ENCODE data around the gene CHRM2.

The CHRM2 gene

GRCh38 chr7:136966825-136967224 is 98.4 kb downstream of the CHRM2 start:
- no peak overlapping the region for H3K4me3 ChIP-seq (ENCODE audit: low read length)
- TF ChIP-seq, protein P1, sequence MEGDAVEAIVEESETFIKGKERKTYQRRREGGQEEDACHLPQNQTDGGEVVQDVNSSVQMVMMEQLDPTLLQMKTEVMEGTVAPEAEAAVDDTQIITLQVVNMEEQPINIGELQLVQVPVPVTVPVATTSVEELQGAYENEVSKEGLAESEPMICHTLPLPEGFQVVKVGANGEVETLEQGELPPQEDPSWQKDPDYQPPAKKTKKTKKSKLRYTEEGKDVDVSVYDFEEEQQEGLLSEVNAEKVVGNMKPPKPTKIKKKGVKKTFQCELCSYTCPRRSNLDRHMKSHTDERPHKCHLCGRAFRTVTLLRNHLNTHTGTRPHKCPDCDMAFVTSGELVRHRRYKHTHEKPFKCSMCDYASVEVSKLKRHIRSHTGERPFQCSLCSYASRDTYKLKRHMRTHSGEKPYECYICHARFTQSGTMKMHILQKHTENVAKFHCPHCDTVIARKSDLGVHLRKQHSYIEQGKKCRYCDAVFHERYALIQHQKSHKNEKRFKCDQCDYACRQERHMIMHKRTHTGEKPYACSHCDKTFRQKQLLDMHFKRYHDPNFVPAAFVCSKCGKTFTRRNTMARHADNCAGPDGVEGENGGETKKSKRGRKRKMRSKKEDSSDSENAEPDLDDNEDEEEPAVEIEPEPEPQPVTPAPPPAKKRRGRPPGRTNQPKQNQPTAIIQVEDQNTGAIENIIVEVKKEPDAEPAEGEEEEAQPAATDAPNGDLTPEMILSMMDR (IDR thresholded peaks at IDR 0.05; ENCODE audit: insufficient read depth, low read depth, low read length, missing control alignments), result no peak
- DNase-seq (ENCODE audit: low read depth), result no peak

DNA sequence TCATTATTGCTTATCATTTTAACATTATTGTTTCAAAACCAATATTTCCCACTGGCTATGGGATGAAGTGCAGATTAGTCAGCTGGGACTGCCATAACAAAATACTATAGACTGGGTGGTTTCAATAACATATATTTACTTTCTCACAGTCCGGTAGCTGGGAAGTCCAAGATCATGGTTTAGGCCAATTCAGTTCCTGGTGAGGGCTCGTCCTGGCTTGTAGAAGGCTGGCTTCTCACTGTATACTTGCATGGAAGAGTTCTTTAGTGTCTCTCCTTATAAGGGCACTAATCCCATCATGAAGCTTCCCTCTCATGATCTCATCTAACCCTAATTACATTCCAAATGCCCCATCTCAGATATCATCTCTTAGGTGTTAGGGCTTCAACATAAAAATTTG is 101.3 kb downstream of the CHRM2 start:
- TF ChIP-seq, protein P1 (IDR thresholded peaks at IDR 0.05; ENCODE audit: insufficient read depth, low read depth, low read length, missing control alignments), result no peak
- H3K4me3 ChIP-seq (ENCODE audit: low read length), result no peak overlapping the region
- peak; percentile 70 for DNase-seq (ENCODE audit: low read depth)

DNA sequence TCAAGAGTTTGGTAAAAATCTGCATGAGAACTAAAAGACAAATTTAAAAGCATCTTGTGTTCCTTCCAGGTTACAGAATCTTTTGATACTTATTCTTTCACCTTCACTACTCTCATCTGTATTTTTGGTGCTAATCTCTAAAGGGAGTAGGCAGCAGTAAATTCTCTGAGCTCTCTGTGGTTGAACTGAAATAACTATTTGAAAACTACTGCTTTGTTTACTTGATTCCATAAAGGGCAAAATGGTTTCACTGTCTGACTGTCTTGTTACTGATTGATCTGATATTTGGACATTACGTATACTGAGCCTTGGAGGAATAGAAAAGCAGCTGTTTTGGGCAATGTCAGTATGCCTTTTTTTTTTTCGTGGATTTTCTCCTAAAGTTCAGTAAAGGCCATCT is 103.3 kb downstream of the CHRM2 start:
- no peak for DNase-seq (ENCODE audit: low read depth)
- TF ChIP-seq, protein P1 (IDR thresholded peaks at IDR 0.05; ENCODE audit: insufficient read depth, low read depth, low read length, missing control alignments), result no peak
- no peak overlapping the region for H3K4me3 ChIP-seq (ENCODE audit: low read length)

- DNase-seq (ENCODE audit: low read depth), result no peak
- no peak overlapping the region for H3K4me3 ChIP-seq (ENCODE audit: low read length)
- TF ChIP-seq, protein P1 (IDR thresholded peaks at IDR 0.05; ENCODE audit: insufficient read depth, low read depth, low read length, missing control alignments), result no peak
Measured at GRCh38 chr7:136976504-136977251, 108.2 kb downstream of the CHRM2 start.

DNA sequence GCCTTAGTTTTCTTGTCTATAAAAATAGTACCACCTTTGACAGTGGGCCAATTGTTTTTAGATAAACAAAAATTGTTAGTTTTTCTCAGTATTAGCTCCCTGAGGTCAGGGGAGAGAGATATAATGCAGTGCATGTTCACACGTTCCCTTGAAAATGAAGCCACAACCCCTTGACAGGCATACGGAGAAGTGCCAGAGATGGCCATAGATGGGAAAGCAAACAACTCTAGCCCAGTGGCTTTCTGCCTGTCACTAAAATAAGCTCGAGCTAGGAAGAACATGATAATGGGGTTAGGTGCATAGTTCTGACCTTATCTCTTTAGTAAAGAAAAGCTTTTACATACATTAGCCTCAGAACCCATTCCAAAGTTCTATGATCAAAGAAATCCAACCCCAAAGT is 124.9 kb downstream of the CHRM2 start:
- TF ChIP-seq, protein P1 (IDR thresholded peaks at IDR 0.05; ENCODE audit: insufficient read depth, low read depth, low read length, missing control alignments), result no peak
- H3K4me3 ChIP-seq (ENCODE audit: low read length), result no peak overlapping the region
- DNase-seq (ENCODE audit: low read depth), result no peak

DNA sequence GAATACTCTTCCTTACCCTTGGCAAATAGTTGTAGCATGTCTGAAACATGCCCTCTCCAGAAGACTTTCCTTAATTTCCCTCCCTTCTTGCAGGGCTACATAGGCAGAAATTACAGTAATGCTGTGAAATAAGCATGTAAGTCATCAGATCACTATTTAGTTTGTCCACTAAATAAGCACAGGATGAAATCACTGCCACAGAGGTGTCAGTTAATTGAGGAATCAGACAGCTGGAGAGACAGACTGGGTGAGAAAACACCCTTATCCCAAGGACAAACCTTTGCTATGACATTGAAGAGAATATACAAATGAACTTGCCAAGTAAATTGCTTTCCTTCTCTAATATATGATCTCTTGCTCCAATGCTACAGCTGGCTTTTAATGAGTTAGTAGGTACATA is 129.3 kb downstream of the CHRM2 start:
- TF ChIP-seq, protein P1 (IDR thresholded peaks at IDR 0.05; ENCODE audit: insufficient read depth, low read depth, low read length, missing control alignments), result no peak
- H3K4me3 ChIP-seq (ENCODE audit: low read length), result no peak overlapping the region
- peak; percentile 3 for DNase-seq (ENCODE audit: low read depth)

GRCh38 chr7:136998495-136998894 is 130.0 kb downstream of the CHRM2 start:
- no peak for DNase-seq (ENCODE audit: low read depth)
- no peak overlapping the region for H3K4me3 ChIP-seq (ENCODE audit: low read length)
- TF ChIP-seq, protein P1 (IDR thresholded peaks at IDR 0.05; ENCODE audit: insufficient read depth, low read depth, low read length, missing control alignments), result no peak

Measured in epithelial cell of esophagus (primary cell).